LNCaP clone FGC (cell line): ENCODE measurements around the gene ATP11B.
A peak's percentile ranks its signal among the peaks of the same experiment; 100 is the strongest.
"Not testable (repeated sequence)": the region's sequence is repeated elsewhere in the genome, so short reads cannot be mapped to it uniquely, and the experiment has no call there.

Experiments
- DNase-seq: peaks from one replicate; pipeline ENCODE4 v3.0.0-alpha.2; 2011; ENCODE audit warnings: low read depth
- H3K4me3 ChIP-seq: 2 replicates; pipeline ENCODE4 v1.5.1; 2011; ENCODE audit warnings: mild to moderate bottlenecking, low read depth, low read length, control low read depth
- TF ChIP-seq, protein P1 (sequence below): IDR thresholded peaks from 2 replicates; pipeline ENCODE4 v1.5.1; 2012; ENCODE audit warnings: mild to moderate bottlenecking; ENCODE audit not compliant: control insufficient read depth, insufficient read depth; ENCODE audit errors: extremely low read depth

Gene ATP11B

GRCh38 chr3:182793663-182794454, 555 bp downstream of the ATP11B start:
- TF ChIP-seq, protein P1, sequence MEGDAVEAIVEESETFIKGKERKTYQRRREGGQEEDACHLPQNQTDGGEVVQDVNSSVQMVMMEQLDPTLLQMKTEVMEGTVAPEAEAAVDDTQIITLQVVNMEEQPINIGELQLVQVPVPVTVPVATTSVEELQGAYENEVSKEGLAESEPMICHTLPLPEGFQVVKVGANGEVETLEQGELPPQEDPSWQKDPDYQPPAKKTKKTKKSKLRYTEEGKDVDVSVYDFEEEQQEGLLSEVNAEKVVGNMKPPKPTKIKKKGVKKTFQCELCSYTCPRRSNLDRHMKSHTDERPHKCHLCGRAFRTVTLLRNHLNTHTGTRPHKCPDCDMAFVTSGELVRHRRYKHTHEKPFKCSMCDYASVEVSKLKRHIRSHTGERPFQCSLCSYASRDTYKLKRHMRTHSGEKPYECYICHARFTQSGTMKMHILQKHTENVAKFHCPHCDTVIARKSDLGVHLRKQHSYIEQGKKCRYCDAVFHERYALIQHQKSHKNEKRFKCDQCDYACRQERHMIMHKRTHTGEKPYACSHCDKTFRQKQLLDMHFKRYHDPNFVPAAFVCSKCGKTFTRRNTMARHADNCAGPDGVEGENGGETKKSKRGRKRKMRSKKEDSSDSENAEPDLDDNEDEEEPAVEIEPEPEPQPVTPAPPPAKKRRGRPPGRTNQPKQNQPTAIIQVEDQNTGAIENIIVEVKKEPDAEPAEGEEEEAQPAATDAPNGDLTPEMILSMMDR: no peak
- peak overlapping the region; percentile 88 for H3K4me3 ChIP-seq
- no peak for DNase-seq

GRCh38 chr3:182794455-182795388, 1.4 kb downstream of the ATP11B start:
- TF ChIP-seq, protein P1: no peak
- H3K4me3 ChIP-seq: peak overlapping the region; percentile 88
- DNase-seq: no peak

- H3K4me3 ChIP-seq: peak overlapping the region; percentile 88
- peak; percentile 96 for DNase-seq
- TF ChIP-seq, protein P1: no peak
These were observed 2.1 kb downstream of the ATP11B start for GRCh38 chr3:182795389-182795782.

- TF ChIP-seq, protein P1: no peak
- H3K4me3 ChIP-seq: no peak overlapping the region
- DNase-seq: no peak
These were observed 3.0 kb downstream of the ATP11B start for GRCh38 chr3:182796310-182796709.

GRCh38 chr3:182797876-182798275, 4.6 kb downstream of the ATP11B start:
- TF ChIP-seq, protein P1: no peak

DNA sequence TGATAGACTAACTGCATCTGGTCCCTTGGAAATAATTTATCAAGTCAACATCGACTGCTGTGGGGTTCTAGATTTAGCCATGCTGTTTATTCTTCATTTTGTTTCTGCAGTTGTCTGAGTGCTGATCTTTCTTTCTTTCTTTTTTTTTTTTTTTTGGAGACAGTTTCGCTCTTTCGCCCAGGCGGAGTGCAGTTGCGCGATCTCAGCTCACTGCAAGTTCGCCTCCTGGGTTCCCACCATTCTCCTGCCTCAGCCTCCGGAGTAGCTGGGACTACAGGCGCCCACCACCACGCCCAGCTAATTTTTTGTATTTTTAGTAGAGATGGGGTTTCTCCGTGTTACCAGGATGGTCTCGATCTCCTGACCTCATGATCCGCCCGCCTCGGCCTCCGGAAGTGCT, 5.8 kb downstream of the ATP11B start:
- H3K4me3 ChIP-seq, DNase-seq: not testable (repeated sequence)

More at GRCh38 chr3:182797876-182798275, 4.6 kb downstream of the ATP11B start:
- H3K4me3 ChIP-seq: no peak overlapping the region
- DNase-seq: no peak

- DNase-seq: no peak
- TF ChIP-seq, protein P1: no peak
- no peak overlapping the region for H3K4me3 ChIP-seq
These were observed 7.2 kb downstream of the ATP11B start for GRCh38 chr3:182800508-182800907.
